C4-2B (cell line): ENCODE results near the gene CAMTA1.

Source experiments
- ZFX ChIP-seq: fragments of 450-650 bp; IDR thresholded peaks from 2 replicates; pipeline ENCODE4 v1.6.1; 2017
- TF ChIP-seq, protein P1 (sequence below): fragments of 450-650 bp; conservative IDR thresholded peaks from 2 replicates; pipeline ENCODE4 v1.5.1; 2017; ENCODE audit warnings: mild to moderate bottlenecking

DNA sequence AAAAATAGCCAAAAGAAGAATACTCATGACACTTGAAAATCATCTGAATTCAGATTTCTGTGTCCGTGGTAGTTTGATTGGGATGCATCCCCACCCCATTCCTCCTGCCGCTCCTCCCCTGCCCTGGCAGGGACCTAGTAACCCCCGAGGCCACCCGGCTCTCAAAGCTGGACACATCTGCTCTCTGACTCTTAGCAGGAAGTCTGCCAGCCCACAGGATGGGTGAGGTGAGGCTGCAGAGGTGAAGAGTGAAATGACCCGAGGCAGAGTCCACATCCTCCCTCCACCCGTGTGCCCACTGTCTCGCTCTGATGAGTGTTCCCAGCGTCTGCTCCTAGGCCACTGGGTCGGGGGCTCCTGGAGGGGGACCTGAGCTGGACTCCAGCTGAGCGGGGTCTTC lies 677.4 kb downstream of the CAMTA1 start:
- TF ChIP-seq, protein P1, sequence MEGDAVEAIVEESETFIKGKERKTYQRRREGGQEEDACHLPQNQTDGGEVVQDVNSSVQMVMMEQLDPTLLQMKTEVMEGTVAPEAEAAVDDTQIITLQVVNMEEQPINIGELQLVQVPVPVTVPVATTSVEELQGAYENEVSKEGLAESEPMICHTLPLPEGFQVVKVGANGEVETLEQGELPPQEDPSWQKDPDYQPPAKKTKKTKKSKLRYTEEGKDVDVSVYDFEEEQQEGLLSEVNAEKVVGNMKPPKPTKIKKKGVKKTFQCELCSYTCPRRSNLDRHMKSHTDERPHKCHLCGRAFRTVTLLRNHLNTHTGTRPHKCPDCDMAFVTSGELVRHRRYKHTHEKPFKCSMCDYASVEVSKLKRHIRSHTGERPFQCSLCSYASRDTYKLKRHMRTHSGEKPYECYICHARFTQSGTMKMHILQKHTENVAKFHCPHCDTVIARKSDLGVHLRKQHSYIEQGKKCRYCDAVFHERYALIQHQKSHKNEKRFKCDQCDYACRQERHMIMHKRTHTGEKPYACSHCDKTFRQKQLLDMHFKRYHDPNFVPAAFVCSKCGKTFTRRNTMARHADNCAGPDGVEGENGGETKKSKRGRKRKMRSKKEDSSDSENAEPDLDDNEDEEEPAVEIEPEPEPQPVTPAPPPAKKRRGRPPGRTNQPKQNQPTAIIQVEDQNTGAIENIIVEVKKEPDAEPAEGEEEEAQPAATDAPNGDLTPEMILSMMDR = no peak
- no peak for TF ChIP-seq ZFX
